DMS53 treated with DMSO at 0.1 percent for 48 hours (cell line): ENCODE results near the gene CTIF.

Experiments used
- DNase-seq: peaks from one replicate; lab custom pipeline; 2025; ENCODE audit not compliant: unreplicated experiment; lab: John Stamatoyannopoulos, UW

The CTIF gene

GRCh38 chr18:48599391-48599790, 60.6 kb downstream of the CTIF start:
- no peak for DNase-seq

GRCh38 chr18:48600046-48600445, 61.2 kb downstream of the CTIF start:
- no peak for DNase-seq

GRCh38 chr18:48600456-48601090, 61.7 kb downstream of the CTIF start:
- DNase-seq: no peak

GRCh38 chr18:48601343-48601742, 62.5 kb downstream of the CTIF start:
- no peak for DNase-seq

- DNase-seq: no peak
These were observed 64.0 kb downstream of the CTIF start for GRCh38 chr18:48602759-48603390.

- DNase-seq: no peak
These were observed 66.6 kb downstream of the CTIF start for GRCh38 chr18:48605408-48605845.

GRCh38 chr18:48607056-48607984, 68.5 kb downstream of the CTIF start:
- DNase-seq: no peak

- no peak for DNase-seq
These were observed 69.8 kb downstream of the CTIF start for GRCh38 chr18:48608581-48608980.

- DNase-seq: no peak
These were observed 70.3 kb downstream of the CTIF start for GRCh38 chr18:48609114-48609513.

GRCh38 chr18:48609820-48610815, 71.3 kb downstream of the CTIF start:
- no peak for DNase-seq

GRCh38 chr18:48611203-48611602, 72.4 kb downstream of the CTIF start:
- no peak for DNase-seq

GRCh38 chr18:48611785-48612480, 73.1 kb downstream of the CTIF start:
- DNase-seq: no peak

GRCh38 chr18:48612511-48612910, 73.7 kb downstream of the CTIF start:
- DNase-seq: no peak

GRCh38 chr18:48612917-48613316, 74.1 kb downstream of the CTIF start:
- no peak for DNase-seq

- DNase-seq: no peak
These were observed 75.0 kb downstream of the CTIF start for GRCh38 chr18:48613589-48614404.

- no peak for DNase-seq
These were observed 77.0 kb downstream of the CTIF start for GRCh38 chr18:48615566-48616401.

GRCh38 chr18:48616484-48617255, 77.8 kb downstream of the CTIF start:
- no peak for DNase-seq
